IMR-90 (cell line): ENCODE data around the gene WHRN. TPM values are rescaled to one million over a fixed set of nuclear protein-coding genes. Genes with fewer than 3 reads are reported as not detected.
A peak's percentile ranks its signal among the peaks of the same experiment; 100 is the strongest.

Experiments
- ATAC-seq: fragments of 200-7000 bp; cut with Tn5 transposase; 2 replicates; pipeline ENCODE4 v1.9.1; 2020; ENCODE audit warnings: low read depth, mild to moderate bottlenecking, moderate library complexity
- Bru-seq: library from RNA; stranded (reverse); fragments of 400-500 nt; gene quantifications from one replicate; lab custom pipeline; 2021; lab: Mats Ljungman, UMichigan
- BruChase-seq, 2 experiments: library from RNA; stranded (reverse); fragments of 400-500 nt; gene quantifications; one replicate each; lab custom pipeline; 2021; lab: Mats Ljungman, UMichigan
- BruUV-seq: library from RNA; stranded (reverse); fragments of 400-500 nt; replicated peaks from 2 replicates; lab custom pipeline; 2021; lab: Mats Ljungman, UMichigan
- CTCF ChIA-PET: fragments of 300-600 bp; formaldehyde crosslinking; extraction: SDS; loops from one replicate; lab custom pipeline; 2021; ENCODE audit warnings: antibody characterized with exemption; lab: Yijun Ruan, JAX
- POLR2A ChIA-PET: fragments of 300-600 bp; sonication (Branson Sonifier 250); formaldehyde crosslinking; loops from one replicate; lab custom pipeline; 2022; ENCODE audit warnings: antibody characterized with exemption; ENCODE audit not compliant: unreplicated experiment; lab: Charles Lee
- DNase-seq: peaks from one replicate; pipeline ENCODE4 v3.0.0; 2013
- H2AFZ ChIP-seq: replicated peaks from 2 replicates; pipeline ENCODE3; 2013; ENCODE audit warnings: low read length, mild to moderate bottlenecking; ENCODE audit not compliant: poor library complexity
- H2AK5ac ChIP-seq: 2 replicates; pipeline ENCODE4 v1.6.1; 2013; ENCODE audit warnings: low read depth, low read length, inconsistent platforms
- H2AK9ac ChIP-seq: replicated peaks from 2 replicates; pipeline ENCODE3; 2013; ENCODE audit warnings: mild to moderate bottlenecking, low read depth, low read length, moderate library complexity; ENCODE audit not compliant: poor library complexity
- H2BK120ac ChIP-seq: 2 replicates; pipeline ENCODE4 v1.6.1; 2013; ENCODE audit warnings: low read depth, low read length, inconsistent platforms
- H2BK15ac ChIP-seq: 3 replicates; pipeline ENCODE4 v1.6.1; 2013; ENCODE audit warnings: low read depth, low read length, inconsistent platforms
- H2BK20ac ChIP-seq: 2 replicates; pipeline ENCODE4 v1.6.1; 2013; ENCODE audit warnings: low read depth, mild to moderate bottlenecking, inconsistent platforms, low read length, moderate library complexity
- H2BK5ac ChIP-seq: 2 replicates; pipeline ENCODE4 v1.6.1; 2013; ENCODE audit warnings: mild to moderate bottlenecking, low read depth, low read length, inconsistent platforms; ENCODE audit not compliant: poor library complexity, severe bottlenecking
- H3K14ac ChIP-seq: replicated peaks from 2 replicates; pipeline ENCODE4 v1.6.1; 2013; ENCODE audit warnings: low read depth, low read length, inconsistent platforms
- H3K18ac ChIP-seq: 2 replicates; pipeline ENCODE4 v1.6.1; 2013; ENCODE audit warnings: low read depth, low read length, control low read depth
- H3K23ac ChIP-seq: 2 replicates; pipeline ENCODE4 v1.6.1; 2013; ENCODE audit warnings: low read depth, low read length, inconsistent platforms
- H3K27ac ChIP-seq: 2 replicates; pipeline ENCODE4 v1.5.1; 2013; ENCODE audit warnings: mild to moderate bottlenecking, control low read depth, low read length; ENCODE audit not compliant: insufficient read depth
- H3K27me3 ChIP-seq: 2 replicates; pipeline ENCODE4 v1.6.1; 2013; ENCODE audit warnings: low read length; ENCODE audit not compliant: control insufficient read depth, insufficient read depth
- H3K36me3 ChIP-seq: 2 replicates; pipeline ENCODE4 v1.6.1; 2013; ENCODE audit warnings: low read length, mixed read lengths; ENCODE audit not compliant: control insufficient read depth, insufficient read depth
- H3K4ac ChIP-seq: 2 replicates; pipeline ENCODE4 v1.6.1; 2013; ENCODE audit warnings: low read depth, low read length, inconsistent platforms
- H3K4me1 ChIP-seq: 2 replicates; pipeline ENCODE4 v1.6.1; 2013; ENCODE audit warnings: low read length, mixed read lengths; ENCODE audit not compliant: control insufficient read depth, insufficient read depth
- H3K4me2 ChIP-seq: 2 replicates; pipeline ENCODE4 v1.6.1; 2013; ENCODE audit warnings: low read depth, mild to moderate bottlenecking, control low read depth, low read length, moderate library complexity
- H3K4me3 ChIP-seq: 2 replicates; pipeline ENCODE4 v1.5.1; 2013; ENCODE audit warnings: low read depth, mild to moderate bottlenecking, control low read depth, low read length, moderate library complexity; ENCODE audit not compliant: insufficient read depth
- H3K56ac ChIP-seq: 2 replicates; pipeline ENCODE4 v1.6.1; 2013; ENCODE audit warnings: low read length, inconsistent platforms; ENCODE audit not compliant: insufficient read depth; ENCODE audit errors: extremely low read depth
- H3K79me1 ChIP-seq, 2 experiments: 2 replicates each; pipeline ENCODE4 v1.6.1; 2013; ENCODE audit warnings: low read length in 2 of 2, inconsistent platforms in 1 of 2, low read depth in 1 of 2
- H3K9ac ChIP-seq: 2 replicates; pipeline ENCODE4 v1.6.1; 2013; ENCODE audit warnings: low read depth, low read length, control low read depth
- H3K9me1 ChIP-seq: 2 replicates; pipeline ENCODE4 v1.6.1; 2013; ENCODE audit warnings: low read length, inconsistent platforms; ENCODE audit not compliant: insufficient read depth
- H3K9me3 ChIP-seq: 2 replicates; pipeline ENCODE4 v1.6.1; 2013; ENCODE audit warnings: low read length; ENCODE audit not compliant: control insufficient read depth, insufficient read depth
- H4K20me1 ChIP-seq: 2 replicates; pipeline ENCODE4 v1.6.1; 2013; ENCODE audit warnings: low read length, inconsistent platforms; ENCODE audit not compliant: insufficient read depth
- H4K5ac ChIP-seq: 2 replicates; pipeline ENCODE4 v1.6.1; 2013; ENCODE audit warnings: mild to moderate bottlenecking, low read depth, low read length, control low read depth
- H4K8ac ChIP-seq, 2 experiments: 2 replicates each; pipeline ENCODE4 v1.6.1; 2013; ENCODE audit warnings: low read depth in 2 of 2, low read length in 2 of 2, control low read depth in 1 of 2, inconsistent platforms in 1 of 2
- H4K91ac ChIP-seq: 2 replicates; pipeline ENCODE4 v1.6.1; 2013; ENCODE audit warnings: low read depth, low read length, inconsistent platforms; ENCODE audit not compliant: insufficient read depth
- BHLHE40 ChIP-seq: fragments of 150-350 bp; IDR thresholded peaks from 2 replicates; pipeline ENCODE4 v1.6.1; 2016; ENCODE audit warnings: mild to moderate bottlenecking, low read depth, low read length
- CEBPB ChIP-seq: IDR thresholded peaks from 2 replicates; pipeline ENCODE4 v1.6.1; 2012; ENCODE audit warnings: low read depth, low read length, improper control_type of control experiment
- CHD1 ChIP-seq: IDR thresholded peaks from 2 replicates; pipeline ENCODE4 v1.6.1; 2012; ENCODE audit warnings: low read depth, low read length, improper control_type of control experiment
- FOS ChIP-seq: fragments of 150-350 bp; IDR thresholded peaks from 2 replicates; pipeline ENCODE4 v1.6.1; 2016; ENCODE audit warnings: low read depth, low read length
- MAFK ChIP-seq: IDR thresholded peaks from 2 replicates; pipeline ENCODE4 v1.6.1; 2012; ENCODE audit warnings: low read depth, low read length, improper control_type of control experiment
- MAZ ChIP-seq: IDR thresholded peaks from 2 replicates; pipeline ENCODE4 v1.6.1; 2012; ENCODE audit warnings: low read depth, mild to moderate bottlenecking, low read length, improper control_type of control experiment, moderate library complexity, borderline replicate concordance
- NFE2L2 ChIP-seq: fragments of 150-350 bp; IDR thresholded peaks from 2 replicates; pipeline ENCODE4 v1.6.1; 2016; ENCODE audit warnings: low read depth, mild to moderate bottlenecking, low read length
- POLR2A ChIP-seq: IDR thresholded peaks from 2 replicates; pipeline ENCODE4 v1.6.1; 2012; ENCODE audit warnings: mild to moderate bottlenecking, low read depth, low read length
- RCOR1 ChIP-seq: IDR thresholded peaks from 2 replicates; pipeline ENCODE4 v1.6.1; 2012; ENCODE audit warnings: mild to moderate bottlenecking, low read length, improper control_type of control experiment; ENCODE audit not compliant: insufficient replicate concordance
- RFX5 ChIP-seq: IDR thresholded peaks from 2 replicates; pipeline ENCODE4 v1.8.0; 2012; ENCODE audit warnings: low read depth, mild to moderate bottlenecking, low read length, moderate library complexity
- USF2 ChIP-seq: fragments of 150-350 bp; IDR thresholded peaks from 2 replicates; pipeline ENCODE4 v1.6.1; 2017; ENCODE audit warnings: mild to moderate bottlenecking, antibody characterized with exemption, low read length, low read depth
- WGBS, 2 experiments: methylation state at CpG; one replicate each; pipeline versions ENCODE4 v1.1.5 to v1.1.7; 2013; ENCODE audit warnings: missing lambda C conversion rate in 2 of 2; ENCODE audit not compliant: insufficient read length in 1 of 2; ENCODE audit errors: extremely low coverage in 2 of 2; 5-methylcytosine and 5-hydroxymethylcytosine counted together
- dilution Hi-C: fragments of 300-500 bp; cut with HindIII; formaldehyde crosslinking; loops from one replicate; pipeline ENCODE4 v1.14.3; 2018; ENCODE audit warnings: low sequenced_read_pairs; ENCODE audit not compliant: unreplicated experiment
- in situ Hi-C: fragments of 300-500 bp; cut with MboI; formaldehyde crosslinking; loops from 3 replicates; pipeline ENCODE4 v1.14.3; 2019; ENCODE audit warnings: low sequenced_read_pairs, inconsistent platforms, mixed read lengths
- intact Hi-C: fragments of 100-400 bp; cut with micrococcal nuclease; formaldehyde crosslinking; loops from 2 replicates; pipeline ENCODE4 v1.10.0; 2022
- long read RNA-seq: library from polyadenylated mRNA; unstranded; transcript quantifications from one replicate; pipeline ENCODE4 v2.0.0, GENCODE V29; 2021; ENCODE audit not compliant: unreplicated experiment
- polyA plus RNA-seq, 3 experiments: library from polyadenylated mRNA; depleted of rRNA; stranded (reverse); fragments of >200 nt; gene quantifications; 2 replicates each; pipeline ENCODE4 v1.2.3, GENCODE V29; 2012; ENCODE audit warnings: low replicate concordance in 1 of 3
- total RNA-seq: library from RNA; depleted of rRNA; stranded (reverse); fragments of >200 nt; gene quantifications from 2 replicates; pipeline ENCODE4 v1.2.3, GENCODE V29; 2012; rRNA removed
- TF ChIP-seq, protein P1 (sequence below): fragments of 150-350 bp; IDR thresholded peaks from 2 replicates; pipeline ENCODE4 v1.6.1; 2016; ENCODE audit warnings: low read depth, mild to moderate bottlenecking, low read length, moderate library complexity, borderline replicate concordance

WHRN gene
- total RNA-seq (0.18 and 0.28 TPM in 2 replicates), polyA plus RNA-seq (2012; rRNA removed) (2.6 and 2.8 TPM in 2 replicates), Bru-seq, nascent RNA (percentile 48 among the genes with signal in this experiment), BruChase-seq, experiment 1, labeled RNA remaining after a 6-hour chase (percentile 49 among the genes with signal in this experiment), BruChase-seq, experiment 2, labeled RNA remaining after a 2-hour chase (percentile 54 among the genes with signal in this experiment)
- polyA plus RNA-seq (2012; cell fraction: cytosol; rRNA removed), result 1.3 and 2.8 TPM in 2 replicates
- polyA plus RNA-seq (2012; cell fraction: nucleus; rRNA removed; ENCODE audit: low replicate concordance), result 14.2 and 20.9 TPM in 2 replicates
- long read RNA-seq, partial matches to known transcripts, result 1 of 4 reads
- long read RNA-seq, other reads (novel, unspliced or antisense), result 2 of 4 reads

DNA sequence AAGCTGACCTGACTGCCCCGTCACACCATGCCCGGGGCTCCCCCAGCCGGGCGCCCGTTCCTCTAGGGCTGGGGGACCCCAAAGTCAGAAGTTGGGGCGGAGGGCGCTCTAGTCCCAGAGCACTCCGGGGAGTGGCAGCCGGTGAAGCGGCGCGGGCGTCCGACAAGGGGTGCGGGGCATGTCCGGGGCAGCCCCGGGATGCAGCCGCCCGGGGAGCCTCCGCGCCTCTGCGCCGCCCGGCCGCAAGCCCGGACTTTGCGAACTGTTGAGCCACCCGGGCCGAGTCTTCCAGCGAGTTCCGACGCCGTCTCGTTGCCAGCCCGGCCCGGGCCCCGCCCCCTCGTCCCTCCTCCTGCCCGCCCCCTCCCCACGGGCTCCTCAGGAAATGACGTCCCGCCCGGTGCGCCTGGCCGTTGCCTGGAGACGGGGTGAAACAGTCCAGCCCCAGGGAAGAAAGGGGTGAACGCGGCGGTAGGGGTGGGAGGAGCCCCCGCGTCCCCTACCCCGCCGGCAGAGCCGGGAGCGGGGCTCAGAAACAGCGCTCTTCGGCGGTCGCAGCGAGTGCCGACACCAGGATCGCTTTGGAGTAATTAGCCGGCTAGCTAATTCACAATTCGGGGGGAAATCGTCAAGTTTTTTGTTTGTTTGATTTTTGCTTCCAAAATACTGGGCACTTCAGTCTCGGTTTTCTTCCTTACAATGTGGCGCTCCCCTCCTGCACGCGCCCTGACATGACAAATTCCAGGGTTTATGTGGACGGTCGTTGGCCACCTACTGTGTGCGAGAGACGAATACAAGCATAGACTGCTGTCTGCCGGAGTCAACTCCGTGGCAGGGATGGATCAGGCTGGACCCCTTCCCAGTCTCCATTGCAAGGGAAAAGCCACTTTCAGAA lies at the start of gene WHRN:
Gene WHRN, minus strand, starts transcription at position 287 of the 895 bp plus-strand sequence. CDS start 672 bp downstream, outside the sequence.
- ATAC-seq, result peak; percentile 83
- Histone ChIP-seq H3K14ac (no peak within 1 kb of the TSS), H3K79me1 (no peaks in the 10 kb centered on the region), H2BK5ac (no peak within 1 kb of the TSS), H3K4me3 (peak within 1 kb of the TSS; percentile 71), H3K27ac (no peak within 1 kb of the TSS), H4K8ac (peak within 1 kb of the TSS in 1 of 2 experiments; percentile 46; a peak in 1 of 4 replicates), H3K18ac (no peak within 1 kb of the TSS), H2BK15ac (no peak within 1 kb of the TSS), H3K4me2 (peak within 1 kb of the TSS; percentile 73), H2AK9ac (peak within 1 kb of the TSS; percentile 77), H3K9me3 (no peaks in the 10 kb centered on the region), H3K9me1 (peaks cover 5% of the 10 kb centered on the region; the same call in 1 of the 2 replicates), H4K91ac (no peak within 1 kb of the TSS), H3K27me3 (peaks cover 36% of the 10 kb centered on the region), H3K56ac (no peak within 1 kb of the TSS), H3K9ac (peak within 1 kb of the TSS; percentile 28; the same call in 1 of the 2 replicates), H3K4ac (peak within 1 kb of the TSS; percentile 2; the same call in 1 of the 2 replicates), H2AK5ac (no peak within 1 kb of the TSS), H4K5ac (no peak within 1 kb of the TSS), H2BK120ac (no peak within 1 kb of the TSS), H2BK20ac (no peak within 1 kb of the TSS), H3K23ac (0 out of 2 replicates have a peak within 1 kb of the TSS, but pooled peaks have one; percentile 6), H3K4me1 (peaks cover 11% of the 10 kb centered on the region), H2AFZ (peak within 1 kb of the TSS; percentile 93), H3K36me3 (no peaks in the 10 kb centered on the region), H4K20me1 (peaks cover 3% of the 10 kb centered on the region; the same call in 1 of the 2 replicates)
- CTCF ChIA-PET, result interaction anchor here (0.6 kb wide), 1 partner anchor 207 kb away, joined by 3 read pairs; no protein-coding TSS in a partner anchor
- 1% methylated on average over 38 of the region's 75 CpGs; no CpG with 5 or more reads in 1 of the 2 experiments for WGBS, 2 experiments
- BruUV-seq, result no TSS peak
- peak; percentile 76 for DNase-seq
- intact Hi-C loops, result loop anchor here (1.0 to 10.0 kb wide), 3 partner anchors 82 to 171 kb away; partner anchors contain the start of gene ATP6V1G1
- dilution Hi-C loops, result no loop called here
- in situ Hi-C loops, result no loop called here
- POLR2A ChIA-PET, result no interaction called here
- no peak for TF ChIP-seq USF2
- TF ChIP-seq RCOR1, result no peak
- TF ChIP-seq MAZ, result peak; percentile 82; the same call in 1 of the 2 replicates
- no peak for TF ChIP-seq MAFK
- no peak for TF ChIP-seq BHLHE40
- TF ChIP-seq CEBPB, result no peak
- TF ChIP-seq FOS, result no peak
- TF ChIP-seq POLR2A, result peak; percentile 87
- no peak for TF ChIP-seq RFX5
- TF ChIP-seq, protein P1, sequence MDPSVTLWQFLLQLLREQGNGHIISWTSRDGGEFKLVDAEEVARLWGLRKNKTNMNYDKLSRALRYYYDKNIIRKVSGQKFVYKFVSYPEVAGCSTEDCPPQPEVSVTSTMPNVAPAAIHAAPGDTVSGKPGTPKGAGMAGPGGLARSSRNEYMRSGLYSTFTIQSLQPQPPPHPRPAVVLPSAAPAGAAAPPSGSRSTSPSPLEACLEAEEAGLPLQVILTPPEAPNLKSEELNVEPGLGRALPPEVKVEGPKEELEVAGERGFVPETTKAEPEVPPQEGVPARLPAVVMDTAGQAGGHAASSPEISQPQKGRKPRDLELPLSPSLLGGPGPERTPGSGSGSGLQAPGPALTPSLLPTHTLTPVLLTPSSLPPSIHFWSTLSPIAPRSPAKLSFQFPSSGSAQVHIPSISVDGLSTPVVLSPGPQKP, result no peak
- TF ChIP-seq NFE2L2, result no peak
- no peak for TF ChIP-seq CHD1
